Measurements from ENCODE around the gene USP15.

GRCh38 chr12:62221107-62221506 is 39.1 kb upstream of the USP15 start:
- TF ChIP-seq TAF1 (IDR thresholded peaks at IDR 0.05; ENCODE audit: low read depth) (no peak), REST (IDR thresholded peaks at IDR 0.05; ENCODE audit: low read depth) (no peak), EGR1 (IDR thresholded peaks at IDR 0.05) (no peak), FOXM1 (IDR thresholded peaks at IDR 0.05; ENCODE audit: borderline replicate concordance, low read depth) (no peak), RAD21 (IDR thresholded peaks at IDR 0.05; ENCODE audit: low read depth) (no peak), ZBTB7A (IDR thresholded peaks at IDR 0.05; ENCODE audit: low read depth) (no peak), CREB1 (IDR thresholded peaks at IDR 0.05; ENCODE audit: low read depth) (no peak), YY1 (IDR thresholded peaks at IDR 0.05; ENCODE audit: low read depth) (no peak), EP300 (IDR thresholded peaks at IDR 0.05; ENCODE audit: borderline replicate concordance) (no peak), NFIC (IDR thresholded peaks at IDR 0.05) (no peak), MAX (IDR thresholded peaks at IDR 0.05) (no peak), TEAD4 (IDR thresholded peaks at IDR 0.05) (no peak), USF1 (IDR thresholded peaks at IDR 0.05) (no peak)
